Tibial nerve (tissue), 4 donors: ENCODE results near the gene PRKCH. TPM values are rescaled to one million over a fixed set of nuclear protein-coding genes. Genes with fewer than 3 reads are reported as not detected.

Experiments used
- DNase-seq, 2 donors: peaks; one replicate each; pipeline ENCODE4 v3.0.0-alpha.2; 2019; ENCODE audit warnings: low spot score in 2 of 2
- H3K27ac ChIP-seq, 4 donors: fragments of 200-600 bp; sonication (generic) in 3 of 4; one replicate each; pipeline ENCODE4 v1.5.1; 2017 to 2019; ENCODE audit warnings: mild to moderate bottlenecking in 1 of 4
- H3K27me3 ChIP-seq, 2 donors: fragments of 200-600 bp; sonication (generic) in 1 of 2; one replicate each; pipeline versions ENCODE4 v1.5.1 to v1.6.0; 2017 to 2019
- H3K36me3 ChIP-seq, 3 donors: fragments of 200-600 bp; sonication (generic); one replicate each; pipeline ENCODE4 v1.5.1; 2018 to 2019
- H3K4me1 ChIP-seq, 4 donors: fragments of 200-600 bp; sonication (generic) in 3 of 4; one replicate each; pipeline ENCODE4 v1.5.1; 2017 to 2019
- H3K4me3 ChIP-seq, 4 donors: fragments of 200-600 bp; sonication (generic) in 3 of 4; one replicate each; pipeline ENCODE4 v1.5.1; 2017 to 2019; ENCODE audit warnings: mild to moderate bottlenecking in 1 of 4, moderate library complexity in 1 of 4
- H3K9me3 ChIP-seq, 4 donors: fragments of 200-600 bp; sonication (generic) in 3 of 4; one replicate each; pipeline ENCODE4 v1.5.1; 2017 to 2019
- CTCF ChIP-seq, 5 experiments: fragments of 200-600 bp in 3 of 5; fragments of 450-650 bp in 2 of 5; sonication (generic) in 3 of 5; IDR thresholded peaks; one replicate each; pipeline ENCODE4 v1.5.1; 2016 to 2019; ENCODE audit warnings: antibody characterized with exemption in 5 of 5, mild to moderate bottlenecking in 3 of 5, moderate library complexity in 2 of 5
- EP300 ChIP-seq, 2 donors: sonication (generic); formaldehyde crosslinking; IDR thresholded peaks; one replicate each; pipeline ENCODE4 v1.6.1; 2017; ENCODE audit warnings: antibody characterized with exemption in 2 of 2, mild to moderate bottlenecking in 1 of 2
- POLR2A ChIP-seq, 2 donors: fragments of 450-650 bp; IDR thresholded peaks; one replicate each; pipeline ENCODE4 v1.6.1; 2017; ENCODE audit warnings: antibody characterized with exemption in 2 of 2, mild to moderate bottlenecking in 2 of 2, moderate library complexity in 2 of 2
- WGBS, 2 donors: methylation state at CpG; one replicate each; pipeline ENCODE4 v1.1.5; 2018; 5-methylcytosine and 5-hydroxymethylcytosine counted together
- total RNA-seq, 4 donors: library from RNA; depleted of rRNA; stranded (reverse); fragments of >200 nt; gene quantifications; one replicate each; pipeline ENCODE4 v1.1.0, GENCODE V29; 2016

PRKCH gene
- total RNA-seq, 4 donors from 2014 or later = 26.4 to 33.9 (median 29.2) TPM

DNA sequence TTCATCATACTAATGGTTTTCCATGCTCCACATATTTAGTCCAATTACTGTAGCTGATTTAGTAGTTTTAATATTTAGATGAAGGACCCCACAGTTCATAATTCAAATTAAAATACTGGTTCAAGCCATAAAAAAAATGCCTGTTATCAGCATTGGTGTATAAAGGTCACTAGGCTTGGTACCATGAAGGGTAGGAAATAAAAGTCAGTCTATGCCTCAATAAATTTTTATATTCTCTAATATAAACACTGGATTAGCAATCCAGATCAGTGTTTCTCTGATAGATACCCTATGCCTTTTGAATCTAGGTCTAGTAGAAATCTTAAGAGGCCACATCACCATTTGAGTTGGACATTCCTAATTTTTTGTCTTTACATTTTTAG, 210.7 kb downstream of the PRKCH start:
- Histone ChIP-seq H3K4me3 (no peak overlapping the region), H3K4me1 (peaks cover 0 to 3% (median 0%) of the 10 kb centered on the region in 4 donors)
- no peak for TF ChIP-seq EP300 (IDR thresholded peaks at IDR 0.05)
- TF ChIP-seq POLR2A (IDR thresholded peaks at IDR 0.05) = no peak
- TF ChIP-seq CTCF (IDR thresholded peaks at IDR 0.05) = no peak

GRCh38 chr14:61532763-61533162, 211.4 kb downstream of the PRKCH start:
- WGBS, 2 donors = 76 to 77% methylated on average over 6 of the region's 6 CpGs
- no peaks in the 10 kb centered on the region for H3K36me3 ChIP-seq
- no peak for DNase-seq
- TF ChIP-seq CTCF (IDR thresholded peaks at IDR 0.05) (no peak), EP300 (IDR thresholded peaks at IDR 0.05) (no peak), POLR2A (IDR thresholded peaks at IDR 0.05) (no peak)
- H3K27me3 ChIP-seq = no peaks in the 10 kb centered on the region
- no peaks in the 10 kb centered on the region for H3K9me3 ChIP-seq
- H3K4me3 ChIP-seq = no peak overlapping the region
- peak overlapping the region in 1 of 4 donors; percentile 45 for H3K27ac ChIP-seq
- H3K4me1 ChIP-seq = peaks cover 0 to 6% (median 0%) of the 10 kb centered on the region in 4 donors

More for the DNA sequence above, 210.7 kb downstream of the PRKCH start:
- no peak for DNase-seq
- H3K9me3 ChIP-seq = no peaks in the 10 kb centered on the region
- no peak overlapping the region for H3K27ac ChIP-seq
- H3K36me3 ChIP-seq = no peaks in the 10 kb centered on the region
- no peaks in the 10 kb centered on the region for H3K27me3 ChIP-seq

GRCh38 chr14:61533513-61534255, 212.3 kb downstream of the PRKCH start:
- Histone ChIP-seq H3K27ac (peak overlapping the region in 1 of 4 donors; percentile 26), H3K4me3 (no peak overlapping the region), H3K27me3 (no peaks in the 10 kb centered on the region), H3K9me3 (no peaks in the 10 kb centered on the region), H3K36me3 (no peaks in the 10 kb centered on the region), H3K4me1 (peaks cover 0 to 6% (median 0%) of the 10 kb centered on the region in 4 donors)
- 74 to 84% methylated on average over 4 of the region's 4 CpGs for WGBS, 2 donors
- DNase-seq = no peak
- no peak for TF ChIP-seq POLR2A (IDR thresholded peaks at IDR 0.05)
- no peak for TF ChIP-seq CTCF (IDR thresholded peaks at IDR 0.05)
- TF ChIP-seq EP300 (IDR thresholded peaks at IDR 0.05) = no peak

DNA sequence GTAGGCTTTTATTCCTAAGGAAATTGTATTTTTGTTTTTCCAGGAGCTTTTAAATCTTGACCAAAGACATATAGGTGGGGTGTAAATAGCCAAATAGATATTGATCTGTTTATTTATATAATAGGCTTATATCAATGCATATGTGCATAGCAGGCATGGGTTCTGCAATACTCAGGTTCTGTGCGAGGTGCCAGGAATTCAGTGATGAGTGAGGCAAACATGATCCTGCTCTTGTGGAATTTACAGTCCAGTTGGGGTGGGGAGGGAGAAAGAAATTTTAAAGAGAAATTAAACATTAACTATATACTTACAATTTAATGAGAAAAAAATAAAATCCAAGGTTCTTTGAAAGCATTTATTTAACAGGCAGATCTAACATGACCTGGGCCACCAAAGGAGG, 213.7 kb downstream of the PRKCH start:
- Histone ChIP-seq H3K4me3 (no peak overlapping the region), H3K36me3 (no peaks in the 10 kb centered on the region), H3K27ac (no peak overlapping the region), H3K9me3 (no peaks in the 10 kb centered on the region), H3K4me1 (peaks cover 0 to 6% (median 0%) of the 10 kb centered on the region in 4 donors), H3K27me3 (no peaks in the 10 kb centered on the region)
- TF ChIP-seq EP300 (IDR thresholded peaks at IDR 0.05) = no peak
- TF ChIP-seq POLR2A (IDR thresholded peaks at IDR 0.05) = no peak
- TF ChIP-seq CTCF (IDR thresholded peaks at IDR 0.05) = no peak
- 97 to 100% methylated on average over 1 of the region's 1 CpG for WGBS, 2 donors
- no peak for DNase-seq

GRCh38 chr14:61535458-61535857, 214.1 kb downstream of the PRKCH start:
- Histone ChIP-seq H3K4me1 (peaks cover 0 to 6% (median 0%) of the 10 kb centered on the region in 4 donors), H3K9me3 (no peaks in the 10 kb centered on the region), H3K4me3 (no peak overlapping the region), H3K27ac (no peak overlapping the region), H3K36me3 (no peaks in the 10 kb centered on the region), H3K27me3 (no peaks in the 10 kb centered on the region)
- DNase-seq = no peak
- TF ChIP-seq EP300 (IDR thresholded peaks at IDR 0.05) (no peak), CTCF (IDR thresholded peaks at IDR 0.05) (no peak)
- WGBS, 2 donors = 94 to 99% methylated on average over 4 of the region's 4 CpGs
